K562 (cell line): ENCODE data around the gene TXNDC8. TPM values are rescaled to one million over a fixed set of nuclear protein-coding genes. Genes with fewer than 3 reads are reported as not detected.
A peak's percentile ranks its signal among the peaks of the same experiment; 100 is the strongest.

Experiments
- CHD4 ChIP-seq: fragments of 200-600 bp; sonication (generic); IDR thresholded peaks from 3 replicates; pipeline ENCODE4 v1.6.1; 2012; ENCODE audit warnings: low read depth, mild to moderate bottlenecking, mixed read lengths, low read length, inconsistent platforms; ENCODE audit not compliant: insufficient read depth, insufficient replicate concordance, poor library complexity, severe bottlenecking
- ESRRB ChIP-seq: fragments of 250-450 bp; sonication (Bioruptor Pico); IDR thresholded peaks from 2 replicates; pipeline ENCODE4 v1.5.0; 2020; ENCODE audit warnings: mild to moderate bottlenecking, moderate library complexity, borderline replicate concordance
- FUS ChIP-seq: fragments of 200-400 bp; formaldehyde crosslinking; optimal IDR thresholded peaks from 2 replicates; pipeline ENCODE3; 2017; ENCODE audit warnings: low read depth, low read length
- HDAC1 ChIP-seq, 2 experiments: fragments of 450-650 bp; IDR thresholded peaks; 2 replicates each; pipeline ENCODE4 v1.6.1; 2016 to 2017; ENCODE audit warnings: inconsistent platforms in 1 of 2, mild to moderate bottlenecking in 1 of 2, moderate library complexity in 1 of 2
- HIVEP1 ChIP-seq: fragments of 250-450 bp; sonication (Bioruptor Pico); IDR thresholded peaks from 2 replicates; pipeline ENCODE4 v1.4.0; 2020; ENCODE audit warnings: mild to moderate bottlenecking
- JUND ChIP-seq, 2 experiments: IDR thresholded peaks; 2 replicates in 1 of 2; 3 replicates in 1 of 2; pipeline ENCODE4 v1.6.1; 2011; ENCODE audit warnings: borderline replicate concordance in 2 of 2, low read depth in 2 of 2, low read length in 2 of 2, improper control_type of control experiment in 1 of 2, missing biosample characterization in 1 of 2, missing genetic modification characterization in 1 of 2, missing genetic modification reagents in 1 of 2
- MYC ChIP-seq, 2 experiments: fragments of 250-450 bp in 1 of 2; sonication (Bioruptor Pico) in 1 of 2; IDR thresholded peaks; 2 replicates each; pipeline versions ENCODE4 v1.5.1 to v1.6.1; 2012 to 2021; ENCODE audit warnings: low read depth in 2 of 2, borderline replicate concordance in 1 of 2, improper control_type of control experiment in 1 of 2, low read length in 1 of 2, mild to moderate bottlenecking in 1 of 2, moderate library complexity in 1 of 2
- NCOA6 ChIP-seq: fragments of 450-650 bp; IDR thresholded peaks from 2 replicates; pipeline ENCODE4 v1.6.1; 2017; ENCODE audit warnings: mild to moderate bottlenecking
- ZNF76 ChIP-seq: fragments of 250-450 bp; sonication (Bioruptor Pico); IDR thresholded peaks from 2 replicates; pipeline ENCODE4 v1.4.0; 2020; ENCODE audit warnings: mild to moderate bottlenecking, moderate library complexity, borderline replicate concordance
- ZNF764 ChIP-seq: fragments of 250-450 bp; sonication (Bioruptor Pico); IDR thresholded peaks from 2 replicates; pipeline ENCODE4 v1.4.0; 2020; ENCODE audit warnings: low read depth, mild to moderate bottlenecking, moderate library complexity
- polyA plus RNA-seq, 8 experiments: library from polyadenylated mRNA; depleted of rRNA in 4 of 8; stranded (reverse) in 5 of 8; unstranded in 3 of 8; fragments of >200 nt; fragmentation: Nextera tagmentation in 2 of 8; fragmentation: Illumina TruSeq in 1 of 8; extraction: Ambion mirVana in 2 of 8; extraction: Trizol in 1 of 8; gene quantifications; 2 replicates each; pipeline versions ENCODE4 v1.2.1 to v1.2.3, GENCODE V29; 2011 to 2014; ENCODE audit warnings: inconsistent platforms in 1 of 8, missing spikeins in 1 of 8
- total RNA-seq, 7 experiments: library from RNA; depleted of rRNA in 6 of 7; stranded (reverse); fragments of >200 nt in 6 of 7; fragmentation: Illumina TruSeq in 2 of 7; extraction: Trizol in 2 of 7; gene quantifications; 2 replicates each; pipeline versions ENCODE4 v1.2.1 to v1.2.3, GENCODE V29; 2011 to 2021; ENCODE audit warnings: low replicate concordance in 1 of 7
- TF ChIP-seq, protein P1 (sequence below): sonication (generic); formaldehyde crosslinking; IDR thresholded peaks from 2 replicates; pipeline ENCODE4 v1.8.1; 2023; ENCODE audit warnings: mild to moderate bottlenecking, missing genetic modification reagents
- TF ChIP-seq, protein P2 (sequence below): sonication (generic); formaldehyde crosslinking; IDR thresholded peaks from 2 replicates; pipeline ENCODE4 v1.8.0; 2022; ENCODE audit warnings: missing genetic modification reagents, mild to moderate bottlenecking, borderline replicate concordance
- TF ChIP-seq, protein P3 (sequence below), 2 experiments: fragments of 450-650 bp; conservative IDR thresholded peaks; 2 replicates each; pipeline ENCODE4 v1.6.1; 2017; ENCODE audit warnings: mild to moderate bottlenecking in 2 of 2, moderate library complexity in 2 of 2
- TF ChIP-seq, protein P4 (sequence below): IDR thresholded peaks from 3 replicates; pipeline ENCODE4 v1.6.1; 2011; ENCODE audit warnings: borderline replicate concordance, mild to moderate bottlenecking; ENCODE audit not compliant: insufficient read length, insufficient read depth
- TF ChIP-seq, protein P5 (sequence below): IDR thresholded peaks from 2 replicates; pipeline ENCODE4 v1.6.1; 2012; ENCODE audit warnings: low read depth, low read length, improper control_type of control experiment, borderline replicate concordance

Gene TXNDC8
- total and polyA plus RNA-seq, 9 of the 15 experiments (the other 6 are each of a cell fraction or from before 2014, with no cell fraction given), result not detected

DNA sequence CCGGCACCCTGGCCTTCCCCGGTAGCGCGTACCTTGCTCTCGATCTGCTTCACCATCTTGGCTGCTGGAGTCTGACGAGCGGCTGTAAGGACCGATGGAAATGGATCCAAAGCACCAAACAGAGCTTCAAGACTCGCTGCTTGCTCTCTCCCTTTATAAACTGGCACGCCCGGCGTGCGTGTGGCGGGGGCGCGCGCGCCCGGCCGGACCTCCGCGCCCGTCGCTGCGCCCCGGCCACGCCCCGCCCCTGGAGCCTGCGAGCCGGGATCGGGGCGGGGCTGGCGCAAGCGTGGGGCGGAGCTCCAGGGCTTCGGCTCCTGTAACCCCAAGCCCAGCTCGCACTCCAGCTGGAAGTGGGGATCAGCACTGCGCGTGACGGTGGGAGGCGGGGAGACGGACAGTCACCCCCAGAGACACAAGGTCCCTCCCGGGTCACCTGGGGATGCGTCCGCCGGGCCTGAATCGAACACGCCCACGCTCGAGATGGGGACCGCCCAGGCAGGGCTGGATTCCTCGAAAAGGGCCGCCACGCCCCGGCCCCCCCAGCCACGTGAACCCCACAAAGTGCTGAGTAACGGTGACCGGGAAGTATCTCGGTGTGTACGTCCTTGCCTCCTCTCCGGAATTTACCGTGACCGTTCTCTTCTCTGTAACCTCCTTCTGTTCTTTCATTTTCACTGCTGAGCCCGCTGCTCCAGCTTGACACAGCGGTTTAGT, 81.1 kb downstream of the TXNDC8 start, which contains the start of gene TXN (continued):
- TF ChIP-seq, protein P1, sequence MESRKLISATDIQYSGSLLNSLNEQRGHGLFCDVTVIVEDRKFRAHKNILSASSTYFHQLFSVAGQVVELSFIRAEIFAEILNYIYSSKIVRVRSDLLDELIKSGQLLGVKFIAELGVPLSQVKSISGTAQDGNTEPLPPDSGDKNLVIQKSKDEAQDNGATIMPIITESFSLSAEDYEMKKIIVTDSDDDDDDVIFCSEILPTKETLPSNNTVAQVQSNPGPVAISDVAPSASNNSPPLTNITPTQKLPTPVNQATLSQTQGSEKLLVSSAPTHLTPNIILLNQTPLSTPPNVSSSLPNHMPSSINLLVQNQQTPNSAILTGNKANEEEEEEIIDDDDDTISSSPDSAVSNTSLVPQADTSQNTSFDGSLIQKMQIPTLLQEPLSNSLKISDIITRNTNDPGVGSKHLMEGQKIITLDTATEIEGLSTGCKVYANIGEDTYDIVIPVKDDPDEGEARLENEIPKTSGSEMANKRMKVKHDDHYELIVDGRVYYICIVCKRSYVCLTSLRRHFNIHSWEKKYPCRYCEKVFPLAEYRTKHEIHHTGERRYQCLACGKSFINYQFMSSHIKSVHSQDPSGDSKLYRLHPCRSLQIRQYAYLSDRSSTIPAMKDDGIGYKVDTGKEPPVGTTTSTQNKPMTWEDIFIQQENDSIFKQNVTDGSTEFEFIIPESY (CRISPR knock-in tag), result no peak; the same call in 1 of the 2 replicates
- TF ChIP-seq JUND (IDR thresholded peaks at IDR 0.05; ENCODE audit: borderline replicate concordance, low read depth, low read length), result 0 out of 2 replicates have a peak, but pooled peaks have one; percentile 2
- TF ChIP-seq JUND (tag; IDR thresholded peaks at IDR 0.05; ENCODE audit: borderline replicate concordance, low read depth, low read length), result no peak; the same call in 2 of the 3 replicates
- no peak for TF ChIP-seq ZNF764
- TF ChIP-seq, protein P2, sequence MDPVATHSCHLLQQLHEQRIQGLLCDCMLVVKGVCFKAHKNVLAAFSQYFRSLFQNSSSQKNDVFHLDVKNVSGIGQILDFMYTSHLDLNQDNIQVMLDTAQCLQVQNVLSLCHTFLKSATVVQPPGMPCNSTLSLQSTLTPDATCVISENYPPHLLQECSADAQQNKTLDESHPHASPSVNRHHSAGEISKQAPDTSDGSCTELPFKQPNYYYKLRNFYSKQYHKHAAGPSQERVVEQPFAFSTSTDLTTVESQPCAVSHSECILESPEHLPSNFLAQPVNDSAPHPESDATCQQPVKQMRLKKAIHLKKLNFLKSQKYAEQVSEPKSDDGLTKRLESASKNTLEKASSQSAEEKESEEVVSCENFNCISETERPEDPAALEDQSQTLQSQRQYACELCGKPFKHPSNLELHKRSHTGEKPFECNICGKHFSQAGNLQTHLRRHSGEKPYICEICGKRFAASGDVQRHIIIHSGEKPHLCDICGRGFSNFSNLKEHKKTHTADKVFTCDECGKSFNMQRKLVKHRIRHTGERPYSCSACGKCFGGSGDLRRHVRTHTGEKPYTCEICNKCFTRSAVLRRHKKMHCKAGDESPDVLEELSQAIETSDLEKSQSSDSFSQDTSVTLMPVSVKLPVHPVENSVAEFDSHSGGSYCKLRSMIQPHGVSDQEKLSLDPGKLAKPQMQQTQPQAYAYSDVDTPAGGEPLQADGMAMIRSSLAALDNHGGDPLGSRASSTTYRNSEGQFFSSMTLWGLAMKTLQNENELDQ, result no peak
- TF ChIP-seq ESRRB (CRISPR knock-in tag), result no peak
- peak in 1 of 2 experiments; percentile 81; a peak in 2 of 4 replicates for TF ChIP-seq HDAC1 (IDR thresholded peaks at IDR 0.05)
- TF ChIP-seq ZNF76 (CRISPR knock-in tag), result no peak
- TF ChIP-seq NCOA6, result no peak
- TF ChIP-seq, protein P3, sequence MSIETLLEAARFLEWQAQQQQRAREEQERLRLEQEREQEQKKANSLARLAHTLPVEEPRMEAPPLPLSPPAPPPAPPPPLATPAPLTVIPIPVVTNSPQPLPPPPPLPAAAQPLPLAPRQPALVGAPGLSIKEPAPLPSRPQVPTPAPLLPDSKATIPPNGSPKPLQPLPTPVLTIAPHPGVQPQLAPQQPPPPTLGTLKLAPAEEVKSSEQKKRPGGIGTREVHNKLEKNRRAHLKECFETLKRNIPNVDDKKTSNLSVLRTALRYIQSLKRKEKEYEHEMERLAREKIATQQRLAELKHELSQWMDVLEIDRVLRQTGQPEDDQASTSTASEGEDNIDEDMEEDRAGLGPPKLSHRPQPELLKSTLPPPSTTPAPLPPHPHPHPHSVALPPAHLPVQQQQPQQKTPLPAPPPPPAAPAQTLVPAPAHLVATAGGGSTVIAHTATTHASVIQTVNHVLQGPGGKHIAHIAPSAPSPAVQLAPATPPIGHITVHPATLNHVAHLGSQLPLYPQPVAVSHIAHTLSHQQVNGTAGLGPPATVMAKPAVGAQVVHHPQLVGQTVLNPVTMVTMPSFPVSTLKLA (conservative IDR thresholded peaks at IDR 0.05), result peak; percentile 96 to 98
- no peak for TF ChIP-seq HIVEP1 (CRISPR knock-in tag)
- TF ChIP-seq FUS, result no peak
- TF ChIP-seq, protein P4, sequence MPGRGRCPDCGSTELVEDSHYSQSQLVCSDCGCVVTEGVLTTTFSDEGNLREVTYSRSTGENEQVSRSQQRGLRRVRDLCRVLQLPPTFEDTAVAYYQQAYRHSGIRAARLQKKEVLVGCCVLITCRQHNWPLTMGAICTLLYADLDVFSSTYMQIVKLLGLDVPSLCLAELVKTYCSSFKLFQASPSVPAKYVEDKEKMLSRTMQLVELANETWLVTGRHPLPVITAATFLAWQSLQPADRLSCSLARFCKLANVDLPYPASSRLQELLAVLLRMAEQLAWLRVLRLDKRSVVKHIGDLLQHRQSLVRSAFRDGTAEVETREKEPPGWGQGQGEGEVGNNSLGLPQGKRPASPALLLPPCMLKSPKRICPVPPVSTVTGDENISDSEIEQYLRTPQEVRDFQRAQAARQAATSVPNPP, result no peak
- TF ChIP-seq, protein P5, sequence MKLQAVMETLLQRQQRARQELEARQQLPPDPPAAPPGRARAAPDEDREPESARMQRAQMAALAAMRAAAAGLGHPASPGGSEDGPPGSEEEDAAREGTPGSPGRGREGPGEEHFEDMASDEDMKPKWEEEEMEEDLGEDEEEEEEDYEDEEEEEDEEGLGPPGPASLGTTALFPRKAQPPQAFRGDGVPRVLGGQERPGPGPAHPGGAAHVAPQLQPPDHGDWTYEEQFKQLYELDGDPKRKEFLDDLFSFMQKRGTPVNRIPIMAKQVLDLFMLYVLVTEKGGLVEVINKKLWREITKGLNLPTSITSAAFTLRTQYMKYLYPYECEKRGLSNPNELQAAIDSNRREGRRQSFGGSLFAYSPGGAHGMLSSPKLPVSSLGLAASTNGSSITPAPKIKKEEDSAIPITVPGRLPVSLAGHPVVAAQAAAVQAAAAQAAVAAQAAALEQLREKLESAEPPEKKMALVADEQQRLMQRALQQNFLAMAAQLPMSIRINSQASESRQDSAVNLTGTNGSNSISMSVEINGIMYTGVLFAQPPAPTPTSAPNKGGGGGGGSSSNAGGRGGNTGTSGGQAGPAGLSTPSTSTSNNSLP, result no peak
- TF ChIP-seq MYC (IDR thresholded peaks at IDR 0.05; ENCODE audit: low read depth, low read length), result peak; percentile 93
- TF ChIP-seq MYC (CRISPR knock-in tag; IDR thresholded peaks at IDR 0.05; ENCODE audit: borderline replicate concordance, low read depth), result peak; percentile 68; the same call in 1 of the 2 replicates
- no peak for TF ChIP-seq CHD4
